Common myeloid progenitor, CD34-positive (primary cell): Measurements from ENCODE around the gene TERF2IP.

Experiments
- CTCF ChIA-PET: fragments of 350-600 bp; sonication (Branson Sonifier 250); formaldehyde crosslinking; loops from one replicate; lab custom pipeline; 2021; ENCODE audit warnings: antibody characterized with exemption; lab: Charles Lee
- POLR2A ChIA-PET: fragments of 350-600 bp; sonication (Branson Sonifier 250); formaldehyde crosslinking; loops from one replicate; lab custom pipeline; 2021; ENCODE audit warnings: antibody characterized with exemption; lab: Charles Lee
- DNase-seq, 3 donors: peaks; one replicate each; pipeline versions ENCODE4 v3.0.0 to v3.0.0-alpha.2; 2013
- H3K27ac ChIP-seq, 2 experiments: 1 replicate in 1 of 2; 2 replicates in 1 of 2; pipeline ENCODE4 v1.7.0; 2013; ENCODE audit warnings: inconsistent platforms in 2 of 2, low read length in 2 of 2, mild to moderate bottlenecking in 2 of 2, low read depth in 1 of 2, moderate library complexity in 1 of 2; ENCODE audit not compliant: severe bottlenecking in 2 of 2, insufficient read depth in 1 of 2, poor library complexity in 1 of 2
- H3K27me3 ChIP-seq, 5 experiments: replicated peaks in 2 of 5; 1 replicate in 3 of 5; 2 replicates in 2 of 5; pipeline versions ENCODE4 v1.6.1 to v1.7.0; 2013; ENCODE audit warnings: low read length in 4 of 5, mild to moderate bottlenecking in 2 of 5, moderate library complexity in 2 of 5, inconsistent platforms in 1 of 5; ENCODE audit not compliant: insufficient read depth in 5 of 5, control insufficient read depth in 4 of 5
- H3K36me3 ChIP-seq, 4 experiments: 1 replicate in 2 of 4; 2 replicates in 2 of 4; pipeline versions ENCODE4 v1.6.1 to v1.7.0; 2013; ENCODE audit warnings: low read length in 3 of 4, control low read depth in 1 of 4, mild to moderate bottlenecking in 1 of 4; ENCODE audit not compliant: control insufficient read depth in 4 of 4, insufficient read depth in 4 of 4
- H3K4me1 ChIP-seq, 4 experiments: 1 replicate in 3 of 4; 2 replicates in 1 of 4; pipeline versions ENCODE4 v1.6.1 to v1.7.1; 2013; ENCODE audit warnings: low read length in 3 of 4, mild to moderate bottlenecking in 3 of 4, control low read depth in 1 of 4, inconsistent platforms in 1 of 4, moderate library complexity in 1 of 4; ENCODE audit not compliant: control insufficient read depth in 4 of 4, insufficient read depth in 4 of 4; ENCODE audit errors: control extremely low read depth in 1 of 4
- H3K4me3 ChIP-seq, 7 experiments: 1 replicate in 4 of 7; 2 replicates in 3 of 7; pipeline versions ENCODE4 v1.5.1 to v1.7.0; 2013; ENCODE audit warnings: mild to moderate bottlenecking in 7 of 7, low read length in 6 of 7, moderate library complexity in 6 of 7, inconsistent platforms in 2 of 7, low read depth in 2 of 7, control low read depth in 1 of 7; ENCODE audit not compliant: insufficient read depth in 4 of 7, control insufficient read depth in 1 of 7; ENCODE audit errors: extremely low read depth in 1 of 7
- H3K9me3 ChIP-seq, 5 experiments: 1 replicate in 4 of 5; 2 replicates in 1 of 5; pipeline versions ENCODE4 v1.6.1 to v1.7.1; 2013; ENCODE audit warnings: low read length in 4 of 5, mild to moderate bottlenecking in 2 of 5, inconsistent platforms in 1 of 5, low read depth in 1 of 5, moderate library complexity in 1 of 5; ENCODE audit not compliant: control insufficient read depth in 4 of 5, insufficient read depth in 2 of 5; ENCODE audit errors: control extremely low read depth in 1 of 5
- WGBS: methylation state at CpG from one replicate; pipeline ENCODE4 v1.1.5; 2013; ENCODE audit not compliant: insufficient coverage; 5-methylcytosine and 5-hydroxymethylcytosine counted together

The TERF2IP gene

DNA sequence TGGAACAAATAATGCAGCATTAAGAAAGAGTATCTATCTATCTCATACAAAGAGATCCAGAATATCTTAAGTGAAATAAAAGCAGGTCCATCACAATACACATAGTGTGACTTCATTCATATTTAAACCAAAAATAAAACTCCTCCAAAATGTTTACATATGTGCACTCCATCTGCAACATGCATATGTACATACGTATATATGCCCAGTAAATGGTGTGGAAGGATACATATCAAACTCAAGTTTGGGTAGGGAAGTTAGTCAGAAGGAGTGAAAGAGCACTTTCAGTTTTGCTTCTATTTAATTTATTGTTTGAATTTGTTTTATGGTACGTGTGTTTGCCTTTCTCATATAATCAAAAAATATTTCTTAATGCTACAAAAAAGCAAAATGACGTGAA, 12.5 kb upstream of the TERF2IP start:
- H3K9me3 ChIP-seq = no peaks in the 10 kb centered on the region
- POLR2A ChIA-PET = no interaction called here
- DNase-seq = no peak
- CTCF ChIA-PET = interaction anchor here (1.6 kb wide), 1 partner anchor 8 kb away, joined by 4 read pairs; no protein-coding TSS in a partner anchor
- no peak overlapping the region for H3K4me3 ChIP-seq
- 100% methylated on average over 1 of the region's 3 CpGs for WGBS
- no peaks in the 10 kb centered on the region for H3K4me1 ChIP-seq
- no peaks in the 10 kb centered on the region for H3K27me3 ChIP-seq
- no peak overlapping the region for H3K27ac ChIP-seq
- peaks cover 20 to 88% (median 66%) of the 10 kb centered on the region in 4 experiments for H3K36me3 ChIP-seq

DNA sequence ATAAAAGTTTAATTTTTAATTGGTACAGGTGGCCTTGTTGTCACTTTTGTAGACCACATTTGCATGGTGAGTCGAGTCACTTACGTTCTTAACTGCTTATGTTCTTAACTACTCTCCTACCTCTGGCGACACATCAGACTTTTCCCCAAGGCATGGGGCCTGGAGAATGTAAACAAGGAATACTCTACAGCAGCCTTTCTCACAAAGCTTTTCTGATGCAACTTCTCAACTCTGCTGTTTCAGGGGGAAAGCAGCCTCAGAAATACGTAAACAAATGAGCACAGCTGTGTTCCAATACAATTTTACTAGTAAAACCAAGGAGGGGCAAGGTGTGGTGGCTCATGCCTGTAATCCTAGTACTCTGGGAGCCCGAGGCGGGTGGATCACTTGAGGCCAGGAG, 7.0 kb upstream of the TERF2IP start:
- ChIA-PET CTCF (interaction anchor here (1.1 to 1.5 kb wide), 2 partner anchors 8 to 10 kb away, joined by 3 to 4 read pairs; no protein-coding TSS in a partner anchor), POLR2A (no interaction called here)
- Histone ChIP-seq H3K9me3 (no peaks in the 10 kb centered on the region), H3K27me3 (no peaks in the 10 kb centered on the region), H3K36me3 (peaks cover 22 to 86% (median 66%) of the 10 kb centered on the region in 4 experiments), H3K4me3 (no peak overlapping the region), H3K4me1 (peaks cover 0 to 11% (median 4%) of the 10 kb centered on the region in 4 experiments), H3K27ac (no peak overlapping the region)
- DNase-seq = no peak
- WGBS = 100% methylated on average over 3 of the region's 6 CpGs

DNA sequence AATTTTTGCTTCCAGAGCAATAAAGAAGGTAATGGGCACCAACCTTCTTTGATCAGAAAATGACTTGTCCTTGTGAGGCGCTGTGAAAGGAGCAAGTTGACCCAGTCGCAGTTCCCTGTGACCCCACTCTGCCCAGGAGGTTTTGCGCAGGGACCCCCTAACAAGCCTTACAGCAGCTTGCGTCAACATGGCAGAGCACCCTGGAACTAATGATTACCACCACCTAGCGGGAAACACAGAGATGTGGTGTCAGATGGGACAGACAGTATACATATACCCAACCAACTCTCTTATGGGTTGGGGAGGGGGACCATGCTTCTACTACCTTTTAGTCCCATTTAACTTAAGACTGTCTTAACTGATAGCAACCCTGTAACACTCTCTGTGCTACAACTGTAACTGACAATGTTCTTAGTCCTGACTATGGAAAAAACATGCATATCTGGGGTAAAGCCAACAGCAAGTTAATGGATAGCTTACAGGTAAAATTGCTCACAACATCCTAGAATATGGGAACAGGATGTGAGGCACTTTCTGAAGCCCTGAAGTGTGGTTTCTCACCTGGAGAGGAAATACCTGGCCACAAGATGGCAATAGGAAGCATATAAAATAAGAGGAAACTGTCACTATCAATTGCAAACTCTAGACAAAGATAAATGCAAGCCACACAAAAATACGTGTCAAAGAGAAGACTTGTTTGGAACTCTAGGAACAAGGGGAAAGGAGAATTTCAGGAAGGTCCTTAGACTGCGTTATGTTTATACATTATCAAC, 3.1 kb upstream of the TERF2IP start:
- H3K9me3 ChIP-seq = no peaks in the 10 kb centered on the region
- peaks cover 3 to 24% (median 16%) of the 10 kb centered on the region in 4 experiments for H3K4me1 ChIP-seq
- no peak overlapping the region for H3K27ac ChIP-seq
- DNase-seq = no peak
- ChIA-PET POLR2A (no interaction called here), CTCF (interaction anchor here (1.0 to 2.3 kb wide), 2 partner anchors 11 to 15 kb away, joined by 3 to 8 read pairs; no protein-coding TSS in a partner anchor)
- no peaks in the 10 kb centered on the region for H3K27me3 ChIP-seq
- H3K36me3 ChIP-seq = peaks cover 15 to 56% (median 48%) of the 10 kb centered on the region in 4 experiments
- 100% methylated on average over 6 of the region's 7 CpGs for WGBS
- H3K4me3 ChIP-seq = no peak overlapping the region

DNA sequence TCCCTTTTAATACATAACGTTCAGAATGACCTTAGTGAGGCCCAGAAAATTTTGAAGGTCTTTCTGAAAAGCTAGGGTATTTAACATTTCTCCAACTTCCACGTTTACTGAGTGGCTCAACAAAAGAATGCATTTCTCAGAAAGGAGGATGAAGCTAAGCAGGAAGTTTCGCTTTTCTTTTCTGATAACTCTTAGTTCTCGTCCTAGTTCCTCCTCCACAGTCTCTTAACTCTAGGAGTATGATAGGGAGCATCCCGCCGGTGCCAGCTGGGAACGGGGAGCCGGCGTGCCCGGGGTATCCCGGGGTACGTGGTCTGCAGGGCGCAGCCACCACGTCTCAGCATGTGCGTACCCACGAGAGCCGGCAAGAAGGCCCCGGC, 471 bp upstream of the TERF2IP start:
- Histone ChIP-seq H3K36me3 (peaks cover 6 to 32% (median 26%) of the 10 kb centered on the region in 4 experiments), H3K4me1 (peaks cover 13 to 50% (median 32%) of the 10 kb centered on the region in 4 experiments), H3K9me3 (no peaks in the 10 kb centered on the region), H3K27me3 (no peaks in the 10 kb centered on the region), H3K4me3 (peak overlapping the region; percentile 98 to 100 (median 99)), H3K27ac (peak overlapping the region; percentile 75 to 98)
- CTCF ChIA-PET = interaction anchor here (1.0 to 1.5 kb wide), 5 partner anchors 14 to 176 kb away, joined by 3 to 4 read pairs (median 3); partner anchors contain the start of gene ADAT1
- no peak for DNase-seq
- WGBS = 0% methylated on average over 18 of the region's 18 CpGs
- POLR2A ChIA-PET = interaction anchor here (0.6 to 0.8 kb wide), 3 partner anchors 14 to 130 kb away, joined by 3 to 4 read pairs (median 3); partner anchors contain the start of gene ADAT1

DNA sequence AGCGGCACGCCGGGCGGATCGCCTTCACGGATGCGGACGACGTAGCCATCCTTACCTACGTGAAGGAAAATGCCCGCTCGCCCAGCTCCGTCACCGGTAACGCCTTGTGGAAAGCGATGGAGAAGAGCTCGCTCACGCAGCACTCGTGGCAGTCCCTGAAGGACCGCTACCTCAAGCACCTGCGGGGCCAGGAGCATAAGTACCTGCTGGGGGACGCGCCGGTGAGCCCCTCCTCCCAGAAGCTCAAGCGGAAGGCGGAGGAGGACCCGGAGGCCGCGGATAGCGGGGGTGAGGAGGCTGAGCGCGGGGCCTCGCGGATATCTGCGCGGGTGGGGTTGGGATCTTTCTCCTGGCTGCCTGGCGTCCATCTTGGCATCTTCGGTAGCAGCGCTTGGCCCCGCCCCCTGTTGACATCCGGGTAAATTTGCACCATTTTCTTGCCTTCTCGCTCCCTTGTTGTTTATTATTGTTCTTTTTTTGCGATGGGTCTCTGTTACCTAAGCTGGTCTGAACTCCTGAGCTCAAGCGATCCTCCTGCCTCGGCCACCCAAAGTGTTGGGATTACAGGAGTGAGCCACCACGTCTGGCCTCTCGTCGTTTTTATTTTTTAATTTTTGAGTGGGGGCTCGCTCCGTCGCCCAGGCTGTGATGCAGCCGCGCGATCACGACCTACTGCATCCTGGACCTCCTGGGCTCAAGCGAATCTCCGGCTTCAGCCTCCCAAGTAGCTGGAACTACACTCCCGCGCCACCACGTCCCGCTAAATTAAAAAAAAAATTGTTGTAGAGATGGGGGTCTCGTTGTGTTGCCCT, 898 bp downstream of the TERF2IP start:
- no peaks in the 10 kb centered on the region for H3K27me3 ChIP-seq
- POLR2A ChIA-PET = interaction anchor here (0.6 to 1.4 kb wide), 4 partner anchors 26 to 1051 kb away, joined by 3 to 6 read pairs (median 4); no protein-coding TSS in a partner anchor
- CTCF ChIA-PET = interaction anchor here (1.0 to 1.5 kb wide), 4 partner anchors 22 to 185 kb away, joined by 3 to 4 read pairs (median 3); partner anchors contain the start of gene ADAT1
- peaks cover 17 to 55% (median 34%) of the 10 kb centered on the region in 4 experiments for H3K4me1 ChIP-seq
- no peaks in the 10 kb centered on the region for H3K9me3 ChIP-seq
- peak; percentile 86 to 91 (median 91) for DNase-seq
- H3K36me3 ChIP-seq = peaks cover 3 to 21% (median 19%) of the 10 kb centered on the region in 4 experiments
- H3K27ac ChIP-seq = peak overlapping the region; percentile 96 to 98
- WGBS = 0% methylated on average over 39 of the region's 62 CpGs
- H3K4me3 ChIP-seq = peak overlapping the region; percentile 98 to 100 (median 99)

DNA sequence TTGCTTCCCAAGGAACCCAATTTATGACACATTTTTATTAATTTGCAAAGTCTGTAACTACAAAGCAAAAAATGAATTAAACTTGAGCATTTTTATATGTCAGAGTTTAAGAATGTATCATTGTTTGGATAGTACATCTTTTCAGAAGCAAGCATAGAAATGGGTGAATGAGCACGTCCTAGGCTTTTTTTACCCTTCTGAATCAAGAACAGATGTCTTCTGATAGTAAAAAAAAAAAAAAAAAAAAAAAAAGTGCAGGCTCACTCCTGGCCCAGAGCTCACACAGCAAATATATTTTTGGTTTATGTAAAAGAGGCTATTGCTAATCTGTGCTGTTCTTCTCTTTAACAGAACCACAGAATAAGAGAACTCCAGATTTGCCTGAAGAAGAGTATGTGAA, 6.3 kb downstream of the TERF2IP start:
- no peak for DNase-seq
- ChIA-PET CTCF (no interaction called here), POLR2A (no interaction called here)
- H3K9me3 ChIP-seq = no peaks in the 10 kb centered on the region
- no CpG with 5 or more reads among the region's 1 CpG for WGBS
- H3K27ac ChIP-seq = no peak overlapping the region
- H3K36me3 ChIP-seq = peaks cover 26 to 45% (median 34%) of the 10 kb centered on the region in 4 experiments
- peaks cover 10 to 31% (median 21%) of the 10 kb centered on the region in 4 experiments for H3K4me1 ChIP-seq
- H3K4me3 ChIP-seq = no peak overlapping the region
- no peaks in the 10 kb centered on the region for H3K27me3 ChIP-seq
